Measurements from ENCODE around the gene DCBLD1.

- no peak for TF ChIP-seq TCF7 (CRISPR knock-in tag; IDR thresholded peaks at IDR 0.05; ENCODE audit: low read depth)
- no peak for TF ChIP-seq CTCF (IDR thresholded peaks at IDR 0.05)
- no peak for TF ChIP-seq ZNF317 (CRISPR knock-in tag; IDR thresholded peaks at IDR 0.05; ENCODE audit: borderline replicate concordance, low read depth)
- no peak for TF ChIP-seq MAX (CRISPR knock-in tag; IDR thresholded peaks at IDR 0.05)
- no peak for TF ChIP-seq SP1 (CRISPR knock-in tag; conservative IDR thresholded peaks at IDR 0.05)
- TF ChIP-seq NFYB (CRISPR knock-in tag; conservative IDR thresholded peaks at IDR 0.05; ENCODE audit: low read depth) = no peak
- TF ChIP-seq ZNF423 (CRISPR knock-in tag; IDR thresholded peaks at IDR 0.05) = no peak
- TF ChIP-seq NR2C2 (CRISPR knock-in tag; IDR thresholded peaks at IDR 0.05) = no peak
- TF ChIP-seq ZNF121 (CRISPR knock-in tag; IDR thresholded peaks at IDR 0.05) = no peak
- no peak for TF ChIP-seq ZNF219 (CRISPR knock-in tag; IDR thresholded peaks at IDR 0.05; ENCODE audit: borderline replicate concordance)
- no peak for TF ChIP-seq CREB1 (CRISPR knock-in tag; IDR thresholded peaks at IDR 0.05)
- no peak for TF ChIP-seq ZBTB21 (CRISPR knock-in tag; IDR thresholded peaks at IDR 0.05; ENCODE audit: borderline replicate concordance)
- no peak for TF ChIP-seq AFF4 (CRISPR knock-in tag; IDR thresholded peaks at IDR 0.05; ENCODE audit: borderline replicate concordance)
- TF ChIP-seq NFE2L1 (CRISPR knock-in tag; IDR thresholded peaks at IDR 0.05) = no peak
These were observed 110.7 kb downstream of the DCBLD1 start for GRCh38 chr6:117592983-117593759.
